ENCODE results near the gene LSM6.

The LSM6 gene

DNA sequence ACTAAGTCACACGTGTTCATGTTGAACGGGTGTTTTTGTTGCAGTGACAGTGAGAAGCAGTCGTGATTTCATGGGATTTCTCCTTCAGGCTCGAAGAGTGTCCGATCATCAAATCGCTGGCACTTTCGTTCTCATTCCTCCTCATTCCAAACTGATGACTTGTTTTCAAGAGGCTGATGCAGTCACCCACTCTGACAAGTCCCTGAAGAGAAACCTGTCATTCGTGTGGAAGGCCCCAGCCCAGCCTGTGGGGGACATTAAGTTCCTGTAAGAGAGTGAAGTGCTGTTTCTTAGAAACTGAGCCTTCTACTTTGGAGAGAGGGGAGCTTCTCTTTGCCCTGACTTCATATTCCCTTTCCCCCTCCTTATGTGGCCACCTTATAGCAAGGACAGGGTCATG lies 46.8 kb downstream of the LSM6 start:
- H3K9me3 ChIP-seq (ENCODE audit: severe bottlenecking) = no peaks in the 10 kb centered on the region
- H3K27ac ChIP-seq = no peak overlapping the region
- no peaks in the 10 kb centered on the region for H3K36me3 ChIP-seq
- DNase-seq = no peak
- H3K27me3 ChIP-seq (ENCODE audit: insufficient read depth, low read depth, severe bottlenecking) = no peaks in the 10 kb centered on the region
- H3K4me3 ChIP-seq (ENCODE audit: low read depth, low read length) = no peak overlapping the region
- TF ChIP-seq, protein P1, sequence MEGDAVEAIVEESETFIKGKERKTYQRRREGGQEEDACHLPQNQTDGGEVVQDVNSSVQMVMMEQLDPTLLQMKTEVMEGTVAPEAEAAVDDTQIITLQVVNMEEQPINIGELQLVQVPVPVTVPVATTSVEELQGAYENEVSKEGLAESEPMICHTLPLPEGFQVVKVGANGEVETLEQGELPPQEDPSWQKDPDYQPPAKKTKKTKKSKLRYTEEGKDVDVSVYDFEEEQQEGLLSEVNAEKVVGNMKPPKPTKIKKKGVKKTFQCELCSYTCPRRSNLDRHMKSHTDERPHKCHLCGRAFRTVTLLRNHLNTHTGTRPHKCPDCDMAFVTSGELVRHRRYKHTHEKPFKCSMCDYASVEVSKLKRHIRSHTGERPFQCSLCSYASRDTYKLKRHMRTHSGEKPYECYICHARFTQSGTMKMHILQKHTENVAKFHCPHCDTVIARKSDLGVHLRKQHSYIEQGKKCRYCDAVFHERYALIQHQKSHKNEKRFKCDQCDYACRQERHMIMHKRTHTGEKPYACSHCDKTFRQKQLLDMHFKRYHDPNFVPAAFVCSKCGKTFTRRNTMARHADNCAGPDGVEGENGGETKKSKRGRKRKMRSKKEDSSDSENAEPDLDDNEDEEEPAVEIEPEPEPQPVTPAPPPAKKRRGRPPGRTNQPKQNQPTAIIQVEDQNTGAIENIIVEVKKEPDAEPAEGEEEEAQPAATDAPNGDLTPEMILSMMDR (IDR thresholded peaks at IDR 0.05; ENCODE audit: low read depth, low read length) = no peak

DNA sequence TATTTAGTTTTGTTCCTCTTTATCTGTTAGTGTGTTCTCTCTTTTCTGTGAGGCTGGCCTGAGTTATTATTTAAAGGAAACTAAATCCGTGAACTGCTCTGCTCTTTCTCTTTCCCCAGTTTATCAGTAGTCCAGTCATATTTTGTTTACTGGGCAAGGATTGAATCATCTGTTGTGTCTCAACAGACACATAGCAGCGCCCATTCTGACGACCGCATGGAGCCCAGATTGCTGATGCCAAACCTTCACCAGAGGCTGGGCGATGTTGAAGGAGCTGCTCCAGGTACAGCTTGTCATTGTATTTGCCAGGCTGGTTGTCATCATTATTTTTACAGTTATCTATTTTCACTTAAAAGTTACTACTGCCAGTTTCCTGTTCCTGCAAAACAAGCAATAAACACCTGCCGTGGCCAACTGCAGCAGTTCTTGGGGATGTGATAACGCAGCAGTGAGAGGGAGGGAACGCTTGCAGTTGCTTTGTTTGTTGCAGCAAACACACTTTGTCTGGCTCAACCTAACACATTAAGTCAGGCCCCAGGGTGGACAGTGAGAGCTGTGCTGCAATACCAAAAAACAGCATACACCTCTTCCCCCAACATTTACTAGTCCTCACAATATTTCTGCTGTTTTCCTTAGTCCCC lies 48.9 kb downstream of the LSM6 start:
- TF ChIP-seq, protein P1 (IDR thresholded peaks at IDR 0.05; ENCODE audit: low read depth, low read length) = no peak
- Histone ChIP-seq H3K36me3 (no peaks in the 10 kb centered on the region), H3K4me3 (ENCODE audit: low read depth, low read length) (no peak overlapping the region), H3K9me3 (ENCODE audit: severe bottlenecking) (no peaks in the 10 kb centered on the region), H3K27ac (no peak overlapping the region), H3K27me3 (ENCODE audit: insufficient read depth, low read depth, severe bottlenecking) (no peaks in the 10 kb centered on the region)
- no peak for DNase-seq

DNA sequence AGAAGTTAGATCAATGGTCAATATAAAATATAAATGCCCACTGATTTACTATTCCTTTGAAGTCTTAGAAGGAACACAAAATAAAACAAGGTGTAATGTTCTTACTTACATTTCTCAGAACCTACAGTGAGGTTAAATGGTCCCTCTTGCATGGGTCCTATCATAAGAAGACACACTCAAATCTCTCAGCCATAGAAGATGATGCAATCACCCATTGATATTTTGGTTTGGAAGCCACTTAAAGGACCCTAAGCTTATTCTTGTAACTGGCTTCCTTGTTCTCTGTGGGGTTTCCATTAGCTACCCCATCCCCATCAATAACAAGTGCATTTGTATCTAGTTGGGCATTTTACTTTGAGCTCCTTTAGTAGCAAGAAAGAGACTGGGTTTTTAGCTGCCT lies 53.9 kb downstream of the LSM6 start:
- no peak overlapping the region for H3K4me3 ChIP-seq (ENCODE audit: low read depth, low read length)
- no peaks in the 10 kb centered on the region for H3K27me3 ChIP-seq (ENCODE audit: insufficient read depth, low read depth, severe bottlenecking)
- H3K36me3 ChIP-seq = no peaks in the 10 kb centered on the region
- no peak for DNase-seq
- no peaks in the 10 kb centered on the region for H3K9me3 ChIP-seq (ENCODE audit: severe bottlenecking)
- H3K27ac ChIP-seq = no peak overlapping the region
- TF ChIP-seq, protein P1 (IDR thresholded peaks at IDR 0.05; ENCODE audit: low read depth, low read length) = no peak

DNA sequence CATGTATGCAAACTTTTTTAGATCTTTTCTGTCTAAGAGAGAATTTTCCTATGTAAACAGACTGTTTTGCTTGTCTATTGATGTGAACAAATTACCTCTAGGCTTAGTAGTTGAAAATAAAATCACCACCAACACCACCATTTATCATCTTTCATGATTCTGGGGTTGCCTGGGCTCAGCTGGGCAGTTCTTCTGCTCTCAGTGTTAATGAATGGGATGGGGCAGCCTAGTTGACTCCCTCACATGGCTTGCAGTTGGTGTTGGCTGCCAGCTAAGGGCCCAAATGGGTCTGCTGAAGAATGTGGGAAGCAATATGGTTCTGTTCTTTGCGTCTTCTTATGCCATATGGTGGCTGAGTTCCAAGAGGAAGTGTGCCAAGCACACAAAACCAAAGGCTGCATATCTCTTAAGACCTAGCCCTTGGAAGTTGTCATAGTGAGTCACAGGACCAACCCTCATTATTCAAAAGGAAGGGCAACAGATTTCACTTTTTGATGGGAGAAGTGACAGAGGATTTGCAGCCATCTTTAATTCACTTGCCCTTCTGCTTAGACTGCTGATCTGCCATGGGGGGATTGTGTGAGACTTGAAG lies 56.7 kb downstream of the LSM6 start:
- Histone ChIP-seq H3K27ac (no peak overlapping the region), H3K4me3 (ENCODE audit: low read depth, low read length) (no peak overlapping the region), H3K9me3 (ENCODE audit: severe bottlenecking) (no peaks in the 10 kb centered on the region), H3K36me3 (no peaks in the 10 kb centered on the region), H3K27me3 (ENCODE audit: insufficient read depth, low read depth, severe bottlenecking) (no peaks in the 10 kb centered on the region)
- TF ChIP-seq, protein P1 (IDR thresholded peaks at IDR 0.05; ENCODE audit: low read depth, low read length) = no peak
- no peak for DNase-seq

- no peaks in the 10 kb centered on the region for H3K36me3 ChIP-seq
- no peak overlapping the region for H3K27ac ChIP-seq
- H3K27me3 ChIP-seq (ENCODE audit: insufficient read depth, low read depth, severe bottlenecking) = no peaks in the 10 kb centered on the region
- no peak overlapping the region for H3K4me3 ChIP-seq (ENCODE audit: low read depth, low read length)
- TF ChIP-seq, protein P1 (IDR thresholded peaks at IDR 0.05; ENCODE audit: low read depth, low read length) = no peak
- no peaks in the 10 kb centered on the region for H3K9me3 ChIP-seq (ENCODE audit: severe bottlenecking)
- no peak for DNase-seq
Measured at GRCh38 chr4:146235654-146236177, 60.2 kb downstream of the LSM6 start.

Measured in WERI-Rb-1 (cell line).